Measurements from ENCODE around the gene RASSF3.
"Not testable (repeated sequence)": the region's sequence is repeated elsewhere in the genome, so short reads cannot be mapped to it uniquely, and the experiment has no call there.

RASSF3 gene

DNA sequence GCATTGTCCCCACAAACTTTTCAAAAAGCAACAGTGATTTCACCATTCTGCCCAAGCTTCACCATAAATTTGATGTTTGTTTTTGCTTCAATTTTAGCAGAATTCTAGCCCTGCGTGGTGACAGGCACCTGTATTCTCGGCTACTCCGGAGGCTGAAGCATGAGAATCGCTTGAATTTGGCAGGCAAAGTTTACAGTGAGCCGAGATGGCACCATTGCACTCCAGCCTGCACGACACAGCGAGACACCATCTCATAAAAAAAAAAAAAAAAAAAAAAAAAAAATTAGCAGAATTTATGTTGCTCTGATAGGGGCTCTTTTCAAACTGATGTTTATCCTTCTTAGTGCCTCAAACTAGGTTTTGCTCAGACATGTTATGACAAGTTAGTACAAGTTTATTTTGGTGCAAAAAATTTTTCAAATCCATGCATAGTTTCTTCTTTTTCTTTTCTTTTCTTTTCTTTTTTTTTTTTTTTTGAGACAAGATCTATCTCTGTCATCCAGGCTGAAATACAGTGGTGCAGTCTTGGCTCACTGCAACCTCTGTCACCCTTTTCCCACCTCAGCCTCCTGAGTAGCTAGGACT, 24.3 kb downstream of the RASSF3 start:
- no peak for DNase-seq

GRCh38 chr12:64635356-64635998, 25.2 kb downstream of the RASSF3 start:
- no peak for DNase-seq

- no peak for DNase-seq
Measured at GRCh38 chr12:64636856-64637255, 26.6 kb downstream of the RASSF3 start.

GRCh38 chr12:64639466-64639865, 29.2 kb downstream of the RASSF3 start:
- no peak for DNase-seq

DNA sequence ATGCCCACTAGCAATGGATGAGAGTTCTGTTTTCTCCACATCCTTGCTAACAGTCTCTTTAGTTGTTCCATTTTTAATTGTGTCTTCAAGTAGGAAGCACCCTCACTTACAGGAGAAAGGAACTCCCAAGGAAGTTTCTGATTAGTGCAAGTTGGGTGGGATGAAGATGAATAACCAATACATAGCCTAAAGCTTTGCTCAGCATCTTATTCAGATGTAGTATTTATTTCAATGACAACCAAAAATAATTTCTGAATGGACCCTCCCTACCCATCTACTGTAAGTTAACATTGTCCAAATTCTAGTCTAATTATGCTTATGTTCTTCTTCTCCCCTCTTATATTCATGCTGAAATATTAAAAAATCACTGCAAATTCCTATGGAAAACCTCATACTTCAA, 36.0 kb downstream of the RASSF3 start:
- no peak for DNase-seq

- DNase-seq: no peak
Measured at GRCh38 chr12:64649487-64649886, 39.2 kb downstream of the RASSF3 start.

GRCh38 chr12:64650762-64651161, 40.5 kb downstream of the RASSF3 start:
- no peak for DNase-seq

GRCh38 chr12:64652346-64652745, 42.1 kb downstream of the RASSF3 start:
- DNase-seq: no peak

GRCh38 chr12:64653123-64653522, 42.8 kb downstream of the RASSF3 start:
- DNase-seq: no peak

GRCh38 chr12:64653907-64654306, 43.6 kb downstream of the RASSF3 start:
- DNase-seq: not testable (repeated sequence)

- DNase-seq: no peak
Measured at GRCh38 chr12:64655141-64655540, 44.8 kb downstream of the RASSF3 start.

DNA sequence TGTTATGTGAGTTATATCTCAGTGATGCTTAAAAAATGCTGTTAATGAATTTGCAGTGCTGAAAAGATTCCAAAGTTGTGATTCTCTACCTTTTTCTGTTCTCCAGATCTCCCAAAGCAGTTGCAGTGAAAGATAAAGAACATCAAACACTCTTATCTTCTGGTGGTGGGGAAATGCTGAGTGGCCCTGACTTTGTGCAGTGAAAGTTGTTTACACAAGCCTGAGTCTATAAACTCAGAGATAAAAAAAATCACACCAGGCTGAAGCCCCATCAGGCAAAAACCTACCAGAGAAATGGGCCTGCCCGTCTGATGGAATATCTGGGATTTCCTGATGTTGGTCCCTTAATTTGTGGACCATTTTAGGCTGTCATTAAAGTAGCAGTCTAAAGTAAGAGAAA, 46.1 kb downstream of the RASSF3 start:
- no peak for DNase-seq

DNA sequence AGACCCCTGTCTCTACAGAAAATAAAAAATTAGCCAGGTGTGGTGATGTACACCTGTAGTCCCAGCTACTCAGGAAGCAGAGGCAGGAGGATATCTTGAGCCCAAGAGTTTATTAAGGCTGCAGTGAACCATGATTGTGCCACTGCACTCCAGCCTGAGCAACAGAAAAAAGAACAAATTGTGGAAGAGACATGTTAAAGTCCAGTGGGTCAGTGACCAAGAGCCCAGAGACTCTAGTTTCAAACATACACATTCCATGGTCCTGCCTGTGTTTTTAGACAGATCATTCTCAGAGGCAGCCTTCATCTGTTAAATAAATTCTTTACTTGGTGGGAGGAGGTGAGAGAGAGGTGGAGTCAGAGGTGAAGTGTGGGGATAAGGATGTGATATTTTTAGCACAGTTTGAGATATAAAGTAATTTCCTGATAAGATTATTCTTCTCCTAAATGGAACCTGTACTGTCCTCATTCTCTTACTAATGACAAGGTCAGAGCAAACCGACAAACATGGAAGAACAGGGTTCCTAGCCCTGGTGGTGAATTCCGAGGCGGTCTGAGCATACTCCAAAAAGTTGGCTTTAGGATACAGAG, 48.7 kb downstream of the RASSF3 start:
- DNase-seq: no peak

- DNase-seq: no peak
Measured at GRCh38 chr12:64660237-64661018, 50.1 kb downstream of the RASSF3 start.

- DNase-seq: no peak
Measured at GRCh38 chr12:64663015-64663414, 52.7 kb downstream of the RASSF3 start.

GRCh38 chr12:64665514-64665913, 55.2 kb downstream of the RASSF3 start:
- no peak for DNase-seq

GRCh38 chr12:64666054-64666914, 56.0 kb downstream of the RASSF3 start:
- no peak for DNase-seq

DNA sequence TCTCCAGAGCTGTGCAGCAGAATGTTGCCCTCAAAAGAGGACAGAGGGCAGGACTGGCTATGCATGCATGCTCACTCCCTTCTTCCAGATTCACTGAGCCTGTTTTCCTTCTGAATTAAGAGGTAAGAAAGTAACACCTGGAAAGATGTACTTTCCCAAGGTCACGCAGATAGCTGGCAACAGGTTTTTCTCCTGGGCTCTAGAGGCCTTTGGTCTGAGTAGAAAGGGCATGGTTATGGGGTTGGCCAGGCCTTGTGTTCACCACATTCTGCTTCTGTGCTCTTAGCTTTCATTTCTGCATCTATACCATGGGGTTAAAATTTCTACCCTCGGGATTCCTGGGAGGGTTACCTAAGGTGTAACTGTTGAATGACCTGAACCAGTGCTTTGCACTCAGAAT, 57.5 kb downstream of the RASSF3 start:
- DNase-seq: no peak

DNA sequence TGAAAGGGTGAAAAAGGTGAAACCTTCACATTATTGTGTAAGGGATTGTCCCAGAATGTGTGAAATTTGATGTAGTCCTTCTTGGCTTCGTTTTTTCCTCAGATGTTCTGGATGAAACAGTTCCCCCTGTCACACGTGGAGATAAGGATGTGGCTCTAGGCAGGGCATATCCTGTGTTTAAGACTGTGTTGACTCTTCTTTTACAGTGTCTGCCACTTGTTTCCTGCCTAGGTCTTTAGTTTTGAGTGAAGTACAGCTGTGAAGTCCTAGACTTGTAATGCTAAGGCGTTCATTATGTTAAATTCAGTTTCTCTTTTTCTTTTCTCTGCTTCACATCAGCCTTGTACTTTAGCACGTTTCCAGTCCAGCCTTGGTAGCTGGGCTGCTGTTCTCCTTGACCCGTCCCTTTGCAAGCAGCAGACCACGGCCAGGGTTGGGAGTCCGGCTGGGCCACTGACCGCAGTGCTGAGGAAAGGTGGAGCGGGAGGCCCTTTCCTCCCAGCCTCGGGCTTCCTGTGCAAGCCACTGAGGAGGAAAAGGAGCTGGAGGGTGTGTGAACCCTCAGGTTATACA, 59.1 kb downstream of the RASSF3 start:
- no peak for DNase-seq

GRCh38 chr12:64670019-64670418, 59.7 kb downstream of the RASSF3 start:
- no peak for DNase-seq

- no peak for DNase-seq
Measured at GRCh38 chr12:64670919-64671639, 60.8 kb downstream of the RASSF3 start.

DNA sequence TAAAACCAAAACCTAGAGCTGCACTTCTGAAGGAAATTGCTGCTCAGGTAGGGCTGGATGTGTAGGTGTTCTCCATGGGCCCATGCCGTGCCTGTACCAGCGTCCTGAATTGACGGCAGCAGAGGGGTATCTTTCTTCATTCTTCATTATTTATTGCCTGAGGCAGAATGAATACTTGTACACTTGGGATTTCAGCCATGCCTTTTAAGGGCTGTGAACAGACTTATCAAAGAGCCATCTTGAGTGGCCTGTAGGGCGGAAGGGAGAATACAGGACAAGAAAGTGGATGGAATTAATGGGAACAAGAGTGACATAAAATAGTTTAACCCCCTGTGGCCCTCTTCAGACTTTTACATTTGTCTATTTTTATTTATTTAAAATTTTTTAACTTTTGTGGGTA, 61.4 kb downstream of the RASSF3 start:
- no peak for DNase-seq
